Cardiac fibroblast (primary cell): Measurements from ENCODE around the gene DBNDD2.

Source experiments
- DNase-seq, 2 donors: peaks; one replicate each; pipeline versions ENCODE4 v3.0.0 to v3.0.0-alpha.2; 2010; ENCODE audit warnings: low read depth in 2 of 2
- H3K4me3 ChIP-seq, 2 donors: replicated peaks in 1 of 2; 1 replicate in 1 of 2; 2 replicates in 1 of 2; pipeline ENCODE4 v1.5.1; 2011; ENCODE audit warnings: low read depth in 2 of 2, low read length in 2 of 2, mild to moderate bottlenecking in 2 of 2, moderate library complexity in 1 of 2
- CTCF ChIP-seq: IDR thresholded peaks from one replicate; pipeline ENCODE4 v1.5.1; 2011; ENCODE audit warnings: low read depth, mild to moderate bottlenecking, low read length, inconsistent platforms

Gene DBNDD2

GRCh38 chr20:45407783-45408645, at the start of gene DBNDD2:
Gene DBNDD2, plus strand, starts transcription at chr20:45408289. Its CDS starts 179 bp downstream, at chr20:45408468.
- DNase-seq = no peak
- no peak for TF ChIP-seq CTCF
- peak within 1 kb of the TSS; percentile 60 to 63 for H3K4me3 ChIP-seq

- H3K4me3 ChIP-seq = no peak overlapping the region
- peak; percentile 80 to 81 for DNase-seq
Measured at GRCh38 chr20:45359069-45359405, 49.1 kb upstream of the DBNDD2 start.

GRCh38 chr20:45359406-45360148, 48.5 kb upstream of the DBNDD2 start:
- peak; percentile 75 to 86 for DNase-seq
- TF ChIP-seq CTCF = no peak
- H3K4me3 ChIP-seq = no peak overlapping the region

More at GRCh38 chr20:45359069-45359405, 49.1 kb upstream of the DBNDD2 start:
- no peak for TF ChIP-seq CTCF

- no peak for DNase-seq
- TF ChIP-seq CTCF = no peak
- H3K4me3 ChIP-seq = no peak overlapping the region
Measured at GRCh38 chr20:45361793-45362192, 46.3 kb upstream of the DBNDD2 start.

GRCh38 chr20:45362804-45363610, 45.1 kb upstream of the DBNDD2 start, which contains the start of gene SYS1:
Gene SYS1, plus strand, starts transcription at chr20:45363156. Its CDS starts 376 bp downstream, at chr20:45363532.
- TF ChIP-seq CTCF = peak; percentile 83
- peak; percentile 99 for DNase-seq

More at GRCh38 chr20:45362804-45363610, 45.1 kb upstream of the DBNDD2 start, which contains the start of gene SYS1:
- H3K4me3 ChIP-seq = peak within 1 kb of the TSS; percentile 88 to 90
